Spleen (tissue), 7 donors: ENCODE results near the gene TRIM50.
"Not testable (repeated sequence)": the region's sequence is repeated elsewhere in the genome, so short reads cannot be mapped to it uniquely, and the experiment has no call there.

ENCODE experiments used
- POLR2A ChIP-seq, 3 donors: fragments of 450-650 bp; IDR thresholded peaks; one replicate each; pipeline ENCODE4 v1.5.1; 2017; ENCODE audit warnings: antibody characterized with exemption in 3 of 3, mild to moderate bottlenecking in 1 of 3
- TF ChIP-seq, protein P1 (sequence below), 11 experiments: fragments of 200-600 bp in 7 of 11; fragments of 450-650 bp in 4 of 11; sonication (generic) in 4 of 11; IDR thresholded peaks in 8 of 11; conservative IDR thresholded peaks in 3 of 11; 1 replicate in 7 of 11; 2 replicates in 4 of 11; pipeline versions ENCODE4 v1.4.0 to v1.8.0; 2016 to 2021; ENCODE audit warnings: antibody characterized with exemption in 11 of 11, inconsistent platforms in 4 of 11, mild to moderate bottlenecking in 1 of 11
- donor health status: DM: no; HTN: no; CAD: no; lungs with moderate emphysema.
- donor health status: DM: no; HTN: no; CAD: no.
- donor health status: DM: no; HTN: no; CAD: no.

DNA sequence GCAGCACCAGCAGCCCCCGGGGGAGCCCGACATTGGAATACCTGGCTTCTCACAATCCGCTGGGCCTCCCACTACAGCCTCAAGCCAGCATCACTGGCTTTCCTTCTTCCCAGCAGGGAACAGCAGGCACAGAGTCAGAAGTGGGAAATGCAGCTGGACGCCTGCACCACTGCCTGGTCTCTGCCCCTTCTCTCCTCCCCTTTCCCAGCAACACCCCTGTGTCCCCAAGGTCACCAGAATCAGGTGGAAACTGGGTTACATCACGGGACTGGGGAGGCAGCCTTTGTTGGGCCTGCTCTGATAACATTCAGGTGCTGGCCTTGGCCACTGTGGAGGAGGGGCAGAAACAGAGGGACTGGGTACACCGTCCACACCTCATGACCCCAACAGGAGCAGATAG, 2.5 kb downstream of the TRIM50 start:
- TF ChIP-seq, protein P1, sequence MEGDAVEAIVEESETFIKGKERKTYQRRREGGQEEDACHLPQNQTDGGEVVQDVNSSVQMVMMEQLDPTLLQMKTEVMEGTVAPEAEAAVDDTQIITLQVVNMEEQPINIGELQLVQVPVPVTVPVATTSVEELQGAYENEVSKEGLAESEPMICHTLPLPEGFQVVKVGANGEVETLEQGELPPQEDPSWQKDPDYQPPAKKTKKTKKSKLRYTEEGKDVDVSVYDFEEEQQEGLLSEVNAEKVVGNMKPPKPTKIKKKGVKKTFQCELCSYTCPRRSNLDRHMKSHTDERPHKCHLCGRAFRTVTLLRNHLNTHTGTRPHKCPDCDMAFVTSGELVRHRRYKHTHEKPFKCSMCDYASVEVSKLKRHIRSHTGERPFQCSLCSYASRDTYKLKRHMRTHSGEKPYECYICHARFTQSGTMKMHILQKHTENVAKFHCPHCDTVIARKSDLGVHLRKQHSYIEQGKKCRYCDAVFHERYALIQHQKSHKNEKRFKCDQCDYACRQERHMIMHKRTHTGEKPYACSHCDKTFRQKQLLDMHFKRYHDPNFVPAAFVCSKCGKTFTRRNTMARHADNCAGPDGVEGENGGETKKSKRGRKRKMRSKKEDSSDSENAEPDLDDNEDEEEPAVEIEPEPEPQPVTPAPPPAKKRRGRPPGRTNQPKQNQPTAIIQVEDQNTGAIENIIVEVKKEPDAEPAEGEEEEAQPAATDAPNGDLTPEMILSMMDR (IDR thresholded peaks at IDR 0.05 in 8 of 11, conservative IDR thresholded peaks at IDR 0.05 in 3 of 11), result not testable (repeated sequence)
- TF ChIP-seq POLR2A (IDR thresholded peaks at IDR 0.05), result not testable (repeated sequence)
